HepG2 (cell line): ENCODE measurements around the gene ETV6. TPM values are rescaled to one million over a fixed set of nuclear protein-coding genes. Genes with fewer than 3 reads are reported as not detected.
A peak's percentile ranks its signal among the peaks of the same experiment; 100 is the strongest.

ENCODE experiments used
- BRCA1 ChIP-seq: sonication (generic); formaldehyde crosslinking; IDR thresholded peaks from 2 replicates; pipeline ENCODE4 v1.4.0; 2020; ENCODE audit warnings: missing genetic modification reagents
- KLF12 ChIP-seq: sonication (generic); formaldehyde crosslinking; IDR thresholded peaks from 2 replicates; pipeline ENCODE4 v1.4.0; 2020; ENCODE audit warnings: missing genetic modification reagents, borderline replicate concordance
- KLF13 ChIP-seq: sonication (generic); formaldehyde crosslinking; IDR thresholded peaks from 2 replicates; pipeline ENCODE4 v1.4.0; 2020; ENCODE audit warnings: mild to moderate bottlenecking, missing genetic modification reagents
- NR2F6 ChIP-seq, 2 experiments: IDR thresholded peaks; 2 replicates each; pipeline ENCODE4 v1.6.1; 2016; ENCODE audit warnings: antibody characterized with exemption in 1 of 2, mild to moderate bottlenecking in 1 of 2
- PHF21A ChIP-seq: sonication (generic); formaldehyde crosslinking; IDR thresholded peaks from 2 replicates; pipeline ENCODE4 v1.5.0; 2020; ENCODE audit warnings: mild to moderate bottlenecking, missing genetic modification reagents
- PPARG ChIP-seq: conservative IDR thresholded peaks from 2 replicates; pipeline ENCODE4 v1.6.1; 2016; ENCODE audit warnings: missing biosample characterization, missing genetic modification reagents
- RARA ChIP-seq: IDR thresholded peaks from 2 replicates; pipeline ENCODE4 v1.6.1; 2016; ENCODE audit warnings: missing genetic modification reagents, missing compliant biosample characterization
- RARG ChIP-seq: sonication (generic); formaldehyde crosslinking; IDR thresholded peaks from 2 replicates; pipeline ENCODE4 v1.4.0; 2020; ENCODE audit warnings: low read depth, mild to moderate bottlenecking, missing genetic modification reagents
- RXRA ChIP-seq: sonication (generic); formaldehyde crosslinking; IDR thresholded peaks from 2 replicates; pipeline ENCODE4 v1.5.1; 2020; ENCODE audit warnings: missing genetic modification reagents
- RXRB ChIP-seq: IDR thresholded peaks from 2 replicates; pipeline ENCODE4 v1.6.1; 2016; ENCODE audit warnings: borderline replicate concordance, missing genetic modification reagents, missing compliant biosample characterization
- SATB2 ChIP-seq: sonication (generic); formaldehyde crosslinking; IDR thresholded peaks from 2 replicates; pipeline ENCODE4 v1.5.0; 2020; ENCODE audit warnings: missing genetic modification reagents
- YY1 ChIP-seq: IDR thresholded peaks from 2 replicates; pipeline ENCODE4 v1.6.1; 2011; ENCODE audit warnings: low read length, low read depth, moderate library complexity, mild to moderate bottlenecking; ENCODE audit not compliant: insufficient read depth, insufficient replicate concordance
- ZNF235 ChIP-seq: sonication (generic); formaldehyde crosslinking; IDR thresholded peaks from 2 replicates; pipeline ENCODE4 v1.8.1; 2023; ENCODE audit warnings: mild to moderate bottlenecking, missing genetic modification reagents, borderline replicate concordance
- ZNF292 ChIP-seq: sonication (generic); formaldehyde crosslinking; IDR thresholded peaks from 2 replicates; pipeline ENCODE4 v1.8.1; 2022; ENCODE audit warnings: mild to moderate bottlenecking, low read depth, missing genetic modification reagents, borderline replicate concordance
- ZNF296 ChIP-seq: sonication (generic); formaldehyde crosslinking; conservative IDR thresholded peaks from 2 replicates; pipeline ENCODE4 v1.5.0; 2020; ENCODE audit warnings: mild to moderate bottlenecking, missing genetic modification reagents
- ZNF34 ChIP-seq: sonication (generic); formaldehyde crosslinking; IDR thresholded peaks from 2 replicates; pipeline ENCODE4 v1.4.0; 2020; ENCODE audit warnings: mild to moderate bottlenecking, missing genetic modification reagents, borderline replicate concordance
- ZNF468 ChIP-seq: sonication (generic); formaldehyde crosslinking; IDR thresholded peaks from 2 replicates; pipeline ENCODE4 v1.8.0; 2022; ENCODE audit warnings: mild to moderate bottlenecking, moderate library complexity, missing genetic modification reagents
- ZNF670 ChIP-seq: sonication (generic); formaldehyde crosslinking; IDR thresholded peaks from 2 replicates; pipeline ENCODE4 v1.8.0; 2022; ENCODE audit warnings: mild to moderate bottlenecking, missing genetic modification reagents, borderline replicate concordance
- ZNF75D ChIP-seq: sonication (generic); formaldehyde crosslinking; IDR thresholded peaks from 2 replicates; pipeline ENCODE4 v1.8.1; 2023; ENCODE audit warnings: missing genetic modification reagents, mild to moderate bottlenecking, borderline replicate concordance
- ZSCAN30 ChIP-seq: sonication (generic); formaldehyde crosslinking; IDR thresholded peaks from 2 replicates; pipeline ENCODE4 v1.5.0; 2020; ENCODE audit warnings: mild to moderate bottlenecking, missing genetic modification reagents
- polyA plus RNA-seq, 8 experiments: library from polyadenylated mRNA; depleted of rRNA in 3 of 8; stranded (reverse) in 7 of 8; unstranded in 1 of 8; fragments of >200 nt; fragmentation: Illumina TruSeq in 4 of 8; extraction: Trizol in 4 of 8; gene quantifications; 2 replicates each; pipeline versions ENCODE4 v1.2.1 to v1.2.3, GENCODE V29; 2011 to 2016; ENCODE audit warnings: low read depth in 4 of 8, missing spikeins in 1 of 8, mixed read lengths in 1 of 8; ENCODE audit not compliant: insufficient read depth in 1 of 8
- total RNA-seq, 5 experiments: library from RNA; depleted of rRNA; stranded (reverse); fragments of >200 nt; fragmentation: Illumina TruSeq; extraction: Trizol; gene quantifications; 2 replicates each; pipeline ENCODE4 v1.2.3, GENCODE V29; 2016; ENCODE audit warnings: low read depth in 1 of 5
- TF ChIP-seq, protein P1 (sequence below): sonication (generic); formaldehyde crosslinking; IDR thresholded peaks from 2 replicates; pipeline ENCODE4 v1.5.0; 2020; ENCODE audit warnings: missing genetic modification reagents
- TF ChIP-seq, protein P2 (sequence below): sonication (generic); formaldehyde crosslinking; IDR thresholded peaks from 2 replicates; pipeline ENCODE4 v1.5.1; 2020; ENCODE audit warnings: missing genetic modification reagents, mild to moderate bottlenecking, borderline replicate concordance
- TF ChIP-seq, protein P3 (sequence below): sonication (generic); formaldehyde crosslinking; IDR thresholded peaks from 2 replicates; pipeline ENCODE4 v1.5.0; 2020; ENCODE audit warnings: mild to moderate bottlenecking, missing genetic modification reagents, moderate library complexity
- TF ChIP-seq, protein P4 (sequence below): sonication (generic); formaldehyde crosslinking; IDR thresholded peaks from 2 replicates; pipeline ENCODE4 v1.5.1; 2020; ENCODE audit warnings: missing genetic modification reagents, mild to moderate bottlenecking, borderline replicate concordance

ETV6 gene
- total and polyA plus RNA-seq, 2 of the 13 experiments (the other 11 are each of a cell fraction or from before 2014, with no cell fraction given), result 2.2 to 3.0 TPM

DNA sequence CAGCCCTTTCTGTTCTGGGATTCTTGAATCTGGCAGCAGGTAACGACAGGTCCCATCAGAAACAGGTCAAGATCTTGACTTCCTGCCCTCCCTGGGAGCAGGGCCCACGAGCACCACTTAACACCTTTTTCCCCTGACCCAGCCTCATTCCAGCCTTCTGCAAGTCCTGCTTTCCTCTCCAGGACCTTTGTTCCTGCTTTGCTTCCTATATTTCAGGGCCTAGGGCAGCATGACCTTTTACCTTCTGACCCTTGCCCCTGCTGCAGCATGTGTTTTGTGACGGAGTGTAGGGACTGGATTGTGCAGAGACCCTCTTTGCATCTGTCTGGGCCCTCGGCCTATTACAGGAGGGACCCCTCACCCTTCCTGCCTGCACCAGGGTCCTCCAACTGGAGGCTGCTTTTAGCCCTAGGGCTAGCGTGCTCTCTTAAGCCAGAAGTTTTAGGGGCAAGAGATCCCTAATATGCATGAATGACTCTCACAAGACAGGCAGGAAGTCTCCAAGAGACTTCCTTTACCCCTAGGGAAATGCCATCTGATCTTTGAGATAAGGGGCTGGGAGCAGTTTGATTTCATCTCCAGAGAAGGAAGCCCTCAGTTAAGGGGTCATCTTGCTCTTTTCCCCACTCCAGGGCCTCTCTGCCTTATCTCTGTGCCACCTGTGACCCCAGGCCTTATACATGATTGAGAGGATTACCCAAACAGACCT is 211.8 kb downstream of the ETV6 start (continued):
- TF ChIP-seq, protein P1, sequence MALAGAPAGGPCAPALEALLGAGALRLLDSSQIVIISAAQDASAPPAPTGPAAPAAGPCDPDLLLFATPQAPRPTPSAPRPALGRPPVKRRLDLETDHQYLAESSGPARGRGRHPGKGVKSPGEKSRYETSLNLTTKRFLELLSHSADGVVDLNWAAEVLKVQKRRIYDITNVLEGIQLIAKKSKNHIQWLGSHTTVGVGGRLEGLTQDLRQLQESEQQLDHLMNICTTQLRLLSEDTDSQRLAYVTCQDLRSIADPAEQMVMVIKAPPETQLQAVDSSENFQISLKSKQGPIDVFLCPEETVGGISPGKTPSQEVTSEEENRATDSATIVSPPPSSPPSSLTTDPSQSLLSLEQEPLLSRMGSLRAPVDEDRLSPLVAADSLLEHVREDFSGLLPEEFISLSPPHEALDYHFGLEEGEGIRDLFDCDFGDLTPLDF, result no peak
- TF ChIP-seq, protein P2, sequence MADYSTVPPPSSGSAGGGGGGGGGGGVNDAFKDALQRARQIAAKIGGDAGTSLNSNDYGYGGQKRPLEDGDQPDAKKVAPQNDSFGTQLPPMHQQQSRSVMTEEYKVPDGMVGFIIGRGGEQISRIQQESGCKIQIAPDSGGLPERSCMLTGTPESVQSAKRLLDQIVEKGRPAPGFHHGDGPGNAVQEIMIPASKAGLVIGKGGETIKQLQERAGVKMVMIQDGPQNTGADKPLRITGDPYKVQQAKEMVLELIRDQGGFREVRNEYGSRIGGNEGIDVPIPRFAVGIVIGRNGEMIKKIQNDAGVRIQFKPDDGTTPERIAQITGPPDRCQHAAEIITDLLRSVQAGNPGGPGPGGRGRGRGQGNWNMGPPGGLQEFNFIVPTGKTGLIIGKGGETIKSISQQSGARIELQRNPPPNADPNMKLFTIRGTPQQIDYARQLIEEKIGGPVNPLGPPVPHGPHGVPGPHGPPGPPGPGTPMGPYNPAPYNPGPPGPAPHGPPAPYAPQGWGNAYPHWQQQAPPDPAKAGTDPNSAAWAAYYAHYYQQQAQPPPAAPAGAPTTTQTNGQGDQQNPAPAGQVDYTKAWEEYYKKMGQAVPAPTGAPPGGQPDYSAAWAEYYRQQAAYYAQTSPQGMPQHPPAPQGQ (CRISPR knock-in tag), result no peak
- TF ChIP-seq RXRA (CRISPR knock-in tag), result peak; percentile 21; the same call in 1 of the 2 replicates
- TF ChIP-seq ZSCAN30 (CRISPR knock-in tag), result no peak
- TF ChIP-seq YY1, result no peak
- TF ChIP-seq RARG (CRISPR knock-in tag), result no peak
- TF ChIP-seq ZNF34, result no peak
- TF ChIP-seq, protein P3, sequence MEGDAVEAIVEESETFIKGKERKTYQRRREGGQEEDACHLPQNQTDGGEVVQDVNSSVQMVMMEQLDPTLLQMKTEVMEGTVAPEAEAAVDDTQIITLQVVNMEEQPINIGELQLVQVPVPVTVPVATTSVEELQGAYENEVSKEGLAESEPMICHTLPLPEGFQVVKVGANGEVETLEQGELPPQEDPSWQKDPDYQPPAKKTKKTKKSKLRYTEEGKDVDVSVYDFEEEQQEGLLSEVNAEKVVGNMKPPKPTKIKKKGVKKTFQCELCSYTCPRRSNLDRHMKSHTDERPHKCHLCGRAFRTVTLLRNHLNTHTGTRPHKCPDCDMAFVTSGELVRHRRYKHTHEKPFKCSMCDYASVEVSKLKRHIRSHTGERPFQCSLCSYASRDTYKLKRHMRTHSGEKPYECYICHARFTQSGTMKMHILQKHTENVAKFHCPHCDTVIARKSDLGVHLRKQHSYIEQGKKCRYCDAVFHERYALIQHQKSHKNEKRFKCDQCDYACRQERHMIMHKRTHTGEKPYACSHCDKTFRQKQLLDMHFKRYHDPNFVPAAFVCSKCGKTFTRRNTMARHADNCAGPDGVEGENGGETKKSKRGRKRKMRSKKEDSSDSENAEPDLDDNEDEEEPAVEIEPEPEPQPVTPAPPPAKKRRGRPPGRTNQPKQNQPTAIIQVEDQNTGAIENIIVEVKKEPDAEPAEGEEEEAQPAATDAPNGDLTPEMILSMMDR (CRISPR knock-in tag), result no peak
- TF ChIP-seq BRCA1, result no peak
- TF ChIP-seq SATB2 (CRISPR knock-in tag), result no peak
- TF ChIP-seq ZNF292 (CRISPR knock-in tag), result peak; percentile 41; the same call in 1 of the 2 replicates
- TF ChIP-seq RARA (CRISPR knock-in tag), result peak; percentile 35; the same call in 1 of the 2 replicates
- TF ChIP-seq ZNF296, result no peak
- no peak for TF ChIP-seq ZNF468 (CRISPR knock-in tag)
- TF ChIP-seq ZNF235 (CRISPR knock-in tag), result no peak
- TF ChIP-seq KLF12 (CRISPR knock-in tag), result no peak
- TF ChIP-seq PPARG (CRISPR knock-in tag), result peak; percentile 68
- no peak for TF ChIP-seq ZNF75D (CRISPR knock-in tag)
- TF ChIP-seq RXRB (CRISPR knock-in tag), result peak; percentile 30; the same call in 1 of the 2 replicates
- TF ChIP-seq NR2F6 (IDR thresholded peaks at IDR 0.05), result peak; percentile 50; the same call in 1 of the 2 replicates
- peak; percentile 35; the same call in 1 of the 2 replicates for TF ChIP-seq NR2F6 (CRISPR knock-in tag; IDR thresholded peaks at IDR 0.05)
- TF ChIP-seq PHF21A (CRISPR knock-in tag), result no peak
- no peak for TF ChIP-seq KLF13 (CRISPR knock-in tag)
- TF ChIP-seq, protein P4, sequence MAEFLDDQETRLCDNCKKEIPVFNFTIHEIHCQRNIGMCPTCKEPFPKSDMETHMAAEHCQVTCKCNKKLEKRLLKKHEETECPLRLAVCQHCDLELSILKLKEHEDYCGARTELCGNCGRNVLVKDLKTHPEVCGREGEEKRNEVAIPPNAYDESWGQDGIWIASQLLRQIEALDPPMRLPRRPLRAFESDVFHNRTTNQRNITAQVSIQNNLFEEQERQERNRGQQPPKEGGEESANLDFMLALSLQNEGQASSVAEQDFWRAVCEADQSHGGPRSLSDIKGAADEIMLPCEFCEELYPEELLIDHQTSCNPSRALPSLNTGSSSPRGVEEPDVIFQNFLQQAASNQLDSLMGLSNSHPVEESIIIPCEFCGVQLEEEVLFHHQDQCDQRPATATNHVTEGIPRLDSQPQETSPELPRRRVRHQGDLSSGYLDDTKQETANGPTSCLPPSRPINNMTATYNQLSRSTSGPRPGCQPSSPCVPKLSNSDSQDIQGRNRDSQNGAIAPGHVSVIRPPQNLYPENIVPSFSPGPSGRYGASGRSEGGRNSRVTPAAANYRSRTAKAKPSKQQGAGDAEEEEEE, result no peak
- TF ChIP-seq ZNF670, result no peak
